ENCODE measurements around the gene DDIT4. TPM values are rescaled to one million over a fixed set of nuclear protein-coding genes. Genes with fewer than 3 reads are reported as not detected.
A peak's percentile ranks its signal among the peaks of the same experiment; 100 is the strongest.

Gene DDIT4
- total and polyA plus RNA-seq, 2 donors, result 134 to 628 TPM

- 95% methylated on average over 2 of the region's 2 CpGs for WGBS
- Histone ChIP-seq H3K27ac (ENCODE audit: low read depth in 1 of 2, low read length in 1 of 2) (peak overlapping the region in 1 of 2 donors; percentile 66), H3K4me3 (ENCODE audit: low read length in 2 of 2) (no peak overlapping the region), H3K4me1 (ENCODE audit: control insufficient read depth in 2 of 2, insufficient read depth in 2 of 2, low read length in 2 of 2) (peaks cover 51 to 62% of the 10 kb centered on the region in 2 donors), H3K9me3 (ENCODE audit: control insufficient read depth in 2 of 2, insufficient read depth in 1 of 2, low read length in 1 of 2) (peaks cover 0 to 1% of the 10 kb centered on the region in 2 donors), H3K27me3 (ENCODE audit: control insufficient read depth in 2 of 2, insufficient read depth in 1 of 2, low read length in 1 of 2) (no peaks in the 10 kb centered on the region), H3K36me3 (ENCODE audit: control insufficient read depth in 2 of 2, insufficient read depth in 2 of 2, low read length in 1 of 2) (no peaks in the 10 kb centered on the region)
- peak in 1 of 9 donors; percentile 7 for DNase-seq (ENCODE audit: low read depth in 6 of 9, low spot score in 9 of 9)
Observed at GRCh38 chr10:72315611-72316385, 42.1 kb downstream of the DDIT4 start.

GRCh38 chr10:72316386-72316700, 42.6 kb downstream of the DDIT4 start:
- peak in 1 of 9 donors; percentile 9 for DNase-seq (ENCODE audit: low read depth in 6 of 9, low spot score in 9 of 9)
- 80% methylated on average over 3 of the region's 3 CpGs for WGBS
- Histone ChIP-seq H3K4me3 (ENCODE audit: low read length in 2 of 2) (no peak overlapping the region), H3K9me3 (ENCODE audit: control insufficient read depth in 2 of 2, insufficient read depth in 1 of 2, low read length in 1 of 2) (no peaks in the 10 kb centered on the region), H3K36me3 (ENCODE audit: control insufficient read depth in 2 of 2, insufficient read depth in 2 of 2, low read length in 1 of 2) (no peaks in the 10 kb centered on the region), H3K4me1 (ENCODE audit: control insufficient read depth in 2 of 2, insufficient read depth in 2 of 2, low read length in 2 of 2) (peaks cover 53 to 64% of the 10 kb centered on the region in 2 donors), H3K27me3 (ENCODE audit: control insufficient read depth in 2 of 2, insufficient read depth in 1 of 2, low read length in 1 of 2) (no peaks in the 10 kb centered on the region), H3K27ac (ENCODE audit: low read depth in 1 of 2, low read length in 1 of 2) (peak overlapping the region; percentile 15 to 41)

- DNase-seq (ENCODE audit: low read depth in 6 of 9, low spot score in 9 of 9), result peak in 4 of 9 donors; percentile 65 to 88 (median 74)
- Histone ChIP-seq H3K4me3 (ENCODE audit: low read length in 2 of 2) (no peak overlapping the region), H3K27ac (ENCODE audit: low read depth in 1 of 2, low read length in 1 of 2) (peak overlapping the region; percentile 66 to 81), H3K27me3 (ENCODE audit: control insufficient read depth in 2 of 2, insufficient read depth in 1 of 2, low read length in 1 of 2) (no peaks in the 10 kb centered on the region), H3K4me1 (ENCODE audit: control insufficient read depth in 2 of 2, insufficient read depth in 2 of 2, low read length in 2 of 2) (peaks cover 59 to 66% of the 10 kb centered on the region in 2 donors), H3K36me3 (ENCODE audit: control insufficient read depth in 2 of 2, insufficient read depth in 2 of 2, low read length in 1 of 2) (no peaks in the 10 kb centered on the region), H3K9me3 (ENCODE audit: control insufficient read depth in 2 of 2, insufficient read depth in 1 of 2, low read length in 1 of 2) (no peaks in the 10 kb centered on the region)
- WGBS, result 54% methylated on average over 12 of the region's 12 CpGs
Observed at GRCh38 chr10:72316748-72317435, 43.2 kb downstream of the DDIT4 start.

DNA sequence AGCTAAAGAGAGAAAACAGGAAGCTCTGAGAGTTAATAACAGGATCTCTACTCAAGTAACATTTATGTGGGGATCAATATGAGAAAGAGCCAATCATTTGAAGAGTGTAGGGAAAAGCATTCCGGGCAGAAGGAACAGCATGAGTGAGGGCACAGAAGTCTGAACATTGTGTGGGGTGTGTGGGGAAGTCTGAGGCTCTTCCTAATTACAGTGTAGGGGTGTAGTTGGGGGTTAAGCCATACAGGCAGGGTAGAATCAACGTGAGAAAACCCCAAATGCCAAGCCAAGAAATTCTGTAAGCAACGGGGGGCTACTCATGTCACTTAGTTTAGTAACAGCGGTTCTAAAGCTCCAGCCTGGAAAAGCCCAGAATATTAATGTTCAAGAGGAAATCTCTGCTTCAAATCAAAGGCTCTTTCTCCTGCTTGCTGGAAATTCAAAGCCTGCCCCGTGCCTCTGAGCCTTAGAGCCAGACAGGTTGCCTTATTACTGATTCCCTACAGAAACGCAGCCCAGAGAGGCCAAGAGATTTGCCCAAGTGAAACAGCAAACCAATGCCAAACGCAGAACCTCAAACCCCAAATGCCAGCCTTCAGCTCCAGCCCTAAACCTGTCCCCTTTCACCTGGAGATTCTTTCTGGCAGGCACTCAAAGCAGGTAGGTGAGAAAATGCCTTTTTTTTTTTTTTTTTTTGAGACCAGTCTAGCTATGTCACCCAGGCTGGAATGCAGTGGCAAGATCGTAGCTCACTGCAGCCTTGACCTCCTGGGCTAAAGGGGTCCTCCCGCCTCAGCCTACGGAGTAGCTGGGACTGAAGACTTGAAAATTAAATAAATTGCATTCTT, 44.9 kb downstream of the DDIT4 start:
- peak in 1 of 9 donors; percentile 41 for DNase-seq (ENCODE audit: low read depth in 6 of 9, low spot score in 9 of 9)
- Histone ChIP-seq H3K4me3 (ENCODE audit: low read length in 2 of 2) (peak overlapping the region; percentile 42 to 55), H3K4me1 (ENCODE audit: control insufficient read depth in 2 of 2, insufficient read depth in 2 of 2, low read length in 2 of 2) (peaks cover 76 to 84% of the 10 kb centered on the region in 2 donors), H3K9me3 (ENCODE audit: control insufficient read depth in 2 of 2, insufficient read depth in 1 of 2, low read length in 1 of 2) (no peaks in the 10 kb centered on the region), H3K27me3 (ENCODE audit: control insufficient read depth in 2 of 2, insufficient read depth in 1 of 2, low read length in 1 of 2) (no peaks in the 10 kb centered on the region), H3K27ac (ENCODE audit: low read depth in 1 of 2, low read length in 1 of 2) (peak overlapping the region; percentile 97 to 99), H3K36me3 (ENCODE audit: control insufficient read depth in 2 of 2, insufficient read depth in 2 of 2, low read length in 1 of 2) (no peaks in the 10 kb centered on the region)
- 84% methylated on average over 10 of the region's 10 CpGs for WGBS

GRCh38 chr10:72319416-72320254, 45.9 kb downstream of the DDIT4 start:
- peak overlapping the region; percentile 97 to 99 for H3K27ac ChIP-seq (ENCODE audit: low read depth in 1 of 2, low read length in 1 of 2)
- H3K36me3 ChIP-seq (ENCODE audit: control insufficient read depth in 2 of 2, insufficient read depth in 2 of 2, low read length in 1 of 2), result no peaks in the 10 kb centered on the region
- H3K9me3 ChIP-seq (ENCODE audit: control insufficient read depth in 2 of 2, insufficient read depth in 1 of 2, low read length in 1 of 2), result no peaks in the 10 kb centered on the region
- peak overlapping the region; percentile 42 to 55 for H3K4me3 ChIP-seq (ENCODE audit: low read length in 2 of 2)
- peaks cover 82 to 91% of the 10 kb centered on the region in 2 donors for H3K4me1 ChIP-seq (ENCODE audit: control insufficient read depth in 2 of 2, insufficient read depth in 2 of 2, low read length in 2 of 2)
- H3K27me3 ChIP-seq (ENCODE audit: control insufficient read depth in 2 of 2, insufficient read depth in 1 of 2, low read length in 1 of 2), result no peaks in the 10 kb centered on the region
- DNase-seq (ENCODE audit: low read depth in 6 of 9, low spot score in 9 of 9), result peak in 5 of 9 donors; percentile 82 to 95 (median 89)
- under 1% methylated on average over 60 of the region's 60 CpGs for WGBS

DNA sequence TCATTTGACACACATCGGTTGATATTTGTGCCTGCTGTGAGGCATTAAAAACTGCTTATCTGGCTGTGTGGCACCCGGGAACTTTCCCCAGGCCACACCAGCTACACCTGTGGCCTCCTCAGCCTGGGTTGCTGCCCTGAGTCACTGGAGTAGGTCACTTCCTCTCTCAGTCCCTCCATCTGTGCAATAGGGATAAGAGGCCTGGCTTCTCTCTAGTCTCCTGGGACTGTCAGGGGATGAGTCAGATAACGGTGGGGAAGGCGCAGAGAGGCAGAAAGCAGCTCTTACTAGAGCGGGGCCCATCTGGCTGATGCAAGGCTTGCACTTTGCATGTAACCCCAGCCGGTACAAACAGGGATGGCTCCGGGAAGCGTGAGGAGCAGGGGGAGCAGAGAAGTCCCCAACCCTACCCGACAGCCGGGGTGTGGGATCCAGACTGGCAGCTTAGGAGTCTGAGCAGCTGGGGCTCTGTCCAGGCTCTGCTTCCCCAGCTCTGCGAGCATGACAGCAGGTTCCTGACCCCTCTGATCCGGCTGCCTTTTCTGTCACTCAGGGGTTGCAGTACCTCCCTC, 47.0 kb downstream of the DDIT4 start:
- H3K4me3 ChIP-seq (ENCODE audit: low read length in 2 of 2), result peak overlapping the region in 1 of 2 donors; percentile 24
- WGBS, result 38% methylated on average over 12 of the region's 12 CpGs

GRCh38 chr10:72321248-72322029, 47.7 kb downstream of the DDIT4 start:
- Histone ChIP-seq H3K36me3 (ENCODE audit: control insufficient read depth in 2 of 2, insufficient read depth in 2 of 2, low read length in 1 of 2) (no peaks in the 10 kb centered on the region), H3K4me1 (ENCODE audit: control insufficient read depth in 2 of 2, insufficient read depth in 2 of 2, low read length in 2 of 2) (peaks cover 73 to 86% of the 10 kb centered on the region in 2 donors), H3K9me3 (ENCODE audit: control insufficient read depth in 2 of 2, insufficient read depth in 1 of 2, low read length in 1 of 2) (peaks cover 0 to 3% of the 10 kb centered on the region in 2 donors), H3K4me3 (ENCODE audit: low read length in 2 of 2) (no peak overlapping the region), H3K27me3 (ENCODE audit: control insufficient read depth in 2 of 2, insufficient read depth in 1 of 2, low read length in 1 of 2) (no peaks in the 10 kb centered on the region), H3K27ac (ENCODE audit: low read depth in 1 of 2, low read length in 1 of 2) (peak overlapping the region; percentile 93 to 97)
- peak in 1 of 9 donors; percentile 32 for DNase-seq (ENCODE audit: low read depth in 6 of 9, low spot score in 9 of 9)
- WGBS, result 85% methylated on average over 13 of the region's 13 CpGs

More for the DNA sequence above, 47.0 kb downstream of the DDIT4 start:
- DNase-seq (ENCODE audit: low read depth in 6 of 9, low spot score in 9 of 9), result peak in 2 of 9 donors; percentile 55 to 81
- Histone ChIP-seq H3K4me1 (ENCODE audit: control insufficient read depth in 2 of 2, insufficient read depth in 2 of 2, low read length in 2 of 2) (peaks cover 80 to 93% of the 10 kb centered on the region in 2 donors), H3K36me3 (ENCODE audit: control insufficient read depth in 2 of 2, insufficient read depth in 2 of 2, low read length in 1 of 2) (no peaks in the 10 kb centered on the region), H3K9me3 (ENCODE audit: control insufficient read depth in 2 of 2, insufficient read depth in 1 of 2, low read length in 1 of 2) (peaks cover 0 to 3% of the 10 kb centered on the region in 2 donors), H3K27ac (ENCODE audit: low read depth in 1 of 2, low read length in 1 of 2) (peak overlapping the region; percentile 93 to 97), H3K27me3 (ENCODE audit: control insufficient read depth in 2 of 2, insufficient read depth in 1 of 2, low read length in 1 of 2) (no peaks in the 10 kb centered on the region)

- Histone ChIP-seq H3K4me3 (ENCODE audit: low read length in 2 of 2) (no peak overlapping the region), H3K27me3 (ENCODE audit: control insufficient read depth in 2 of 2, insufficient read depth in 1 of 2, low read length in 1 of 2) (no peaks in the 10 kb centered on the region), H3K27ac (ENCODE audit: low read depth in 1 of 2, low read length in 1 of 2) (peak overlapping the region; percentile 70 to 97), H3K4me1 (ENCODE audit: control insufficient read depth in 2 of 2, insufficient read depth in 2 of 2, low read length in 2 of 2) (peaks cover 68 to 86% of the 10 kb centered on the region in 2 donors), H3K36me3 (ENCODE audit: control insufficient read depth in 2 of 2, insufficient read depth in 2 of 2, low read length in 1 of 2) (no peaks in the 10 kb centered on the region), H3K9me3 (ENCODE audit: control insufficient read depth in 2 of 2, insufficient read depth in 1 of 2, low read length in 1 of 2) (peaks cover 0 to 3% of the 10 kb centered on the region in 2 donors)
- WGBS, result 76% methylated on average over 3 of the region's 3 CpGs
- no peak for DNase-seq (ENCODE audit: low read depth in 6 of 9, low spot score in 9 of 9)
Observed at GRCh38 chr10:72322030-72322279, 48.2 kb downstream of the DDIT4 start.

Measured in thymus (tissue), 11 donors.